Sigmoid colon (tissue), 7 donors: ENCODE measurements around the gene SLIT3. TPM values are rescaled to one million over a fixed set of nuclear protein-coding genes. Genes with fewer than 3 reads are reported as not detected.

Source experiments
- DNase-seq: peaks from one replicate; pipeline ENCODE4 v3.0.0-alpha.2; 2019
- H3K27ac ChIP-seq, 4 donors: fragments of 200-600 bp; sonication (generic); one replicate each; pipeline ENCODE4 v1.5.1; 2016 to 2019; ENCODE audit warnings: mild to moderate bottlenecking in 1 of 4
- H3K27me3 ChIP-seq, 3 donors: fragments of 200-600 bp; sonication (generic); one replicate each; pipeline ENCODE4 v1.5.1; 2019; ENCODE audit warnings: mild to moderate bottlenecking in 1 of 3
- H3K36me3 ChIP-seq, 4 donors: fragments of 200-600 bp; sonication (generic); one replicate each; pipeline ENCODE4 v1.5.1; 2016 to 2019
- H3K4me1 ChIP-seq, 4 donors: fragments of 200-600 bp; sonication (generic); one replicate each; pipeline ENCODE4 v1.5.1; 2017 to 2019
- H3K4me3 ChIP-seq, 4 donors: fragments of 200-600 bp; sonication (generic); one replicate each; pipeline ENCODE4 v1.5.1; 2017 to 2019; ENCODE audit warnings: mild to moderate bottlenecking in 2 of 4, moderate library complexity in 1 of 4
- H3K9me3 ChIP-seq, 4 donors: fragments of 200-600 bp in 3 of 4; sonication (generic) in 3 of 4; one replicate each; pipeline versions ENCODE4 v1.5.1 to v1.6.1; 2013 to 2019
- CTCF ChIP-seq, 4 experiments: fragments of 450-650 bp in 3 of 4; fragments of 200-600 bp in 1 of 4; IDR thresholded peaks; one replicate each; pipeline ENCODE4 v1.5.1; 2016 to 2019; ENCODE audit warnings: antibody characterized with exemption in 4 of 4, mild to moderate bottlenecking in 3 of 4, moderate library complexity in 2 of 4
- EP300 ChIP-seq, 4 donors: sonication (generic); formaldehyde crosslinking; IDR thresholded peaks; one replicate each; pipeline ENCODE4 v1.6.1; 2017; ENCODE audit warnings: antibody characterized with exemption in 4 of 4
- POLR2A ChIP-seq, 2 donors: fragments of 450-650 bp; IDR thresholded peaks; one replicate each; pipeline ENCODE4 v1.6.1; 2016; ENCODE audit warnings: antibody characterized with exemption in 2 of 2, mild to moderate bottlenecking in 2 of 2, moderate library complexity in 2 of 2
- POLR2AphosphoS5 ChIP-seq, 4 donors: sonication (generic); formaldehyde crosslinking; IDR thresholded peaks; one replicate each; pipeline ENCODE4 v1.6.1; 2017; ENCODE audit warnings: antibody characterized with exemption in 4 of 4
- WGBS, 2 donors: extraction: QIAGEN DNeasy Blood & Tissue Kit; methylation state at CpG; one replicate each; pipeline ENCODE4 v1.1.7; 2013; 5-methylcytosine and 5-hydroxymethylcytosine counted together
- intact Hi-C: fragments of 100-400 bp; cut with DNase I; formaldehyde crosslinking; loops from one replicate; pipeline ENCODE4 v1.15.1; 2023
- polyA plus RNA-seq, 3 donors: library from polyadenylated mRNA; stranded (reverse); fragments of 200-250 nt; gene quantifications; one replicate each; pipeline ENCODE4 v1.2.3, GENCODE V29; 2013
- total RNA-seq, 4 donors: library from RNA; depleted of rRNA; stranded (reverse); fragments of >200 nt; gene quantifications; one replicate each; pipeline ENCODE4 v1.1.0, GENCODE V29; 2016
- donor health status: healthy with polysubstance abuse.
- donor health status: Bipolar disorder and iron deficiency.
- donor health status: healthy.

SLIT3 gene
- total and polyA plus RNA-seq, 7 donors, result 0.23 to 46.3 (median 30.0) TPM

GRCh38 chr5:169242849-169243186 lies 58.1 kb downstream of the SLIT3 start:
- 92 to 95% methylated on average over 2 of the region's 2 CpGs for WGBS, 2 donors
- no peaks in the 10 kb centered on the region for H3K4me1 ChIP-seq
- intact Hi-C loops, result no loop called here
- no peak overlapping the region for H3K27ac ChIP-seq
- H3K4me3 ChIP-seq, result no peak overlapping the region
- H3K27me3 ChIP-seq, result no peaks in the 10 kb centered on the region
- DNase-seq, result no peak
- no peaks in the 10 kb centered on the region for H3K9me3 ChIP-seq
- peaks cover 0 to 16% (median 0%) of the 10 kb centered on the region in 4 donors for H3K36me3 ChIP-seq
- TF ChIP-seq POLR2AphosphoS5 (IDR thresholded peaks at IDR 0.05), result no peak
- no peak for TF ChIP-seq CTCF (IDR thresholded peaks at IDR 0.05)
- TF ChIP-seq POLR2A (IDR thresholded peaks at IDR 0.05), result no peak
- no peak for TF ChIP-seq EP300 (IDR thresholded peaks at IDR 0.05)

GRCh38 chr5:169242175-169242848 lies 58.6 kb downstream of the SLIT3 start:
- Histone ChIP-seq H3K27ac (no peak overlapping the region), H3K9me3 (peaks cover 0 to 2% (median 0%) of the 10 kb centered on the region in 4 donors), H3K4me1 (no peaks in the 10 kb centered on the region), H3K36me3 (peaks cover 0 to 16% (median 0%) of the 10 kb centered on the region in 4 donors), H3K27me3 (no peaks in the 10 kb centered on the region), H3K4me3 (no peak overlapping the region)
- no peak for TF ChIP-seq POLR2AphosphoS5 (IDR thresholded peaks at IDR 0.05)
- no peak for TF ChIP-seq EP300 (IDR thresholded peaks at IDR 0.05)
- no peak for TF ChIP-seq CTCF (IDR thresholded peaks at IDR 0.05)
- TF ChIP-seq POLR2A (IDR thresholded peaks at IDR 0.05), result no peak
- intact Hi-C loops, result no loop called here
- 48 to 58% methylated on average over 4 of the region's 4 CpGs for WGBS, 2 donors
- DNase-seq, result no peak

- TF ChIP-seq POLR2A (IDR thresholded peaks at IDR 0.05) (no peak), POLR2AphosphoS5 (IDR thresholded peaks at IDR 0.05) (no peak), CTCF (IDR thresholded peaks at IDR 0.05) (no peak), EP300 (IDR thresholded peaks at IDR 0.05) (no peak)
- DNase-seq, result no peak
- Histone ChIP-seq H3K4me3 (no peak overlapping the region), H3K9me3 (no peaks in the 10 kb centered on the region), H3K36me3 (no peaks in the 10 kb centered on the region), H3K27ac (no peak overlapping the region), H3K4me1 (peaks cover 0 to 17% (median 15%) of the 10 kb centered on the region in 4 donors), H3K27me3 (no peaks in the 10 kb centered on the region)
- WGBS, 2 donors, result 77 to 83% methylated on average over 6 of the region's 6 CpGs
- intact Hi-C loops, result no loop called here
Measured at GRCh38 chr5:169229342-169229892, 71.5 kb downstream of the SLIT3 start.

DNA sequence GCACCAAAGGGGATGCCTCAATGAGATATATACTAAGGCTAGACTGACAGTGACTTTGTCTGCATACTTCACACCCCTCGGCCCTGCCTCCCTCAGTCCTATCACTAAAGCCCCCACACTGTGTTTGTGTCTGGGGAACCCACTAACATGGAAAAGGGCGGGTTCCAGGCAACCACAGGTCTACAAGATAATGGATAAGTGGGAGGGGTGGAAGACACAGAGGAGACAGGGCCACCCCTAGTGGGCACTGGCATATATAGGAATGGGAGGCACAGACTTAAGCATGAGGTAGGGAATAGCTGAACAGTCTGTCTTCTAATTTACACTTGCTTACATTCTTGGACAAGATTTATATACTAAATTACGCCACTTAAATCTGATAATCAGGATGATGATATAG lies 74.0 kb downstream of the SLIT3 start:
- WGBS, 2 donors, result 56 to 82% methylated on average over 3 of the region's 3 CpGs
- intact Hi-C loops, result no loop called here
- H3K36me3 ChIP-seq, result no peaks in the 10 kb centered on the region
- no peaks in the 10 kb centered on the region for H3K9me3 ChIP-seq
- H3K4me3 ChIP-seq, result no peak overlapping the region
- H3K27ac ChIP-seq, result no peak overlapping the region
- DNase-seq, result no peak
- peaks cover 0 to 17% (median 15%) of the 10 kb centered on the region in 4 donors for H3K4me1 ChIP-seq
- H3K27me3 ChIP-seq, result no peaks in the 10 kb centered on the region
- TF ChIP-seq CTCF (IDR thresholded peaks at IDR 0.05) (no peak), EP300 (IDR thresholded peaks at IDR 0.05) (no peak), POLR2A (IDR thresholded peaks at IDR 0.05) (no peak)
